ENCODE results near the gene BRAF.
"Not testable (repeated sequence)": the region's sequence is repeated elsewhere in the genome, so short reads cannot be mapped to it uniquely, and the experiment has no call there.

The BRAF gene

DNA sequence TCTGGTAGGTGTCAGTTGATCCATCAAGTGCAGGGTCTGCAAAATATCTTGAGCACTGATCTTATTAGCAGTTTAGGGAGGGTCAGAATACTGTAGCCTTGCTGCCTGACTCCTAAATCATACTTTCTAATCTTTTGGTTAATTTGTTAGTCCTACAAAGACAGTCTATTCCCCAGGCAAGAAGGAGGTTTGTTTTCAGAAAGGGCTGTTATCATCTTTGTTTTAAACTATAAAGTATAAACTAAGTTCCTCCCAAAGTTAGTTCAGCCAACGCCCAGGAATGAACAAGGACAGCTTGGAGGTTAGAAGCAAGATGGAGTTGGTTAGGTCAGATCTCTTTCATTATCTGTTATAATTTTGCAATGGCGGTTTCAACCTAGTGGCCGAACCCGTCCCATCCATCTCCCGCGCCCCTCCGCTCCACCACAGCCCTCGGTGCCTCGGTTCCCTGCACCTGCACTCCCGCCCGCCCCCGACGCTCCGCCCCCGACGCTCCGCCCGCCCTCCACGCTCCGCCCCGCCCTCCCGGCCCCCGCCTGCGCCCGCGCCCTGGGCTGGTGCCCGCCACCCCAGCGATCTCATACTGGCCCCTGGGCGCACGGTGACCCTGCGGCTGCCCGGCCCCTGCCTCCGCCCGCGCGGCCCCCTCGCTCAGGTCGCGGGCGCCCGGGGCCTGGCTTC lies 252.2 kb downstream of the BRAF start, which contains the start of gene ADCK2:
Gene ADCK2 (plus strand): TSS at position 564 of the 681 bp plus-strand sequence. CDS start 386 bp downstream, outside the sequence.
- TF ChIP-seq, protein P1, sequence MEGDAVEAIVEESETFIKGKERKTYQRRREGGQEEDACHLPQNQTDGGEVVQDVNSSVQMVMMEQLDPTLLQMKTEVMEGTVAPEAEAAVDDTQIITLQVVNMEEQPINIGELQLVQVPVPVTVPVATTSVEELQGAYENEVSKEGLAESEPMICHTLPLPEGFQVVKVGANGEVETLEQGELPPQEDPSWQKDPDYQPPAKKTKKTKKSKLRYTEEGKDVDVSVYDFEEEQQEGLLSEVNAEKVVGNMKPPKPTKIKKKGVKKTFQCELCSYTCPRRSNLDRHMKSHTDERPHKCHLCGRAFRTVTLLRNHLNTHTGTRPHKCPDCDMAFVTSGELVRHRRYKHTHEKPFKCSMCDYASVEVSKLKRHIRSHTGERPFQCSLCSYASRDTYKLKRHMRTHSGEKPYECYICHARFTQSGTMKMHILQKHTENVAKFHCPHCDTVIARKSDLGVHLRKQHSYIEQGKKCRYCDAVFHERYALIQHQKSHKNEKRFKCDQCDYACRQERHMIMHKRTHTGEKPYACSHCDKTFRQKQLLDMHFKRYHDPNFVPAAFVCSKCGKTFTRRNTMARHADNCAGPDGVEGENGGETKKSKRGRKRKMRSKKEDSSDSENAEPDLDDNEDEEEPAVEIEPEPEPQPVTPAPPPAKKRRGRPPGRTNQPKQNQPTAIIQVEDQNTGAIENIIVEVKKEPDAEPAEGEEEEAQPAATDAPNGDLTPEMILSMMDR (conservative IDR thresholded peaks at IDR 0.05; ENCODE audit: control insufficient read depth, insufficient read depth, low read depth, low read length), result no peak
- DNase-seq (ENCODE audit: low read depth), result no peak

DNA sequence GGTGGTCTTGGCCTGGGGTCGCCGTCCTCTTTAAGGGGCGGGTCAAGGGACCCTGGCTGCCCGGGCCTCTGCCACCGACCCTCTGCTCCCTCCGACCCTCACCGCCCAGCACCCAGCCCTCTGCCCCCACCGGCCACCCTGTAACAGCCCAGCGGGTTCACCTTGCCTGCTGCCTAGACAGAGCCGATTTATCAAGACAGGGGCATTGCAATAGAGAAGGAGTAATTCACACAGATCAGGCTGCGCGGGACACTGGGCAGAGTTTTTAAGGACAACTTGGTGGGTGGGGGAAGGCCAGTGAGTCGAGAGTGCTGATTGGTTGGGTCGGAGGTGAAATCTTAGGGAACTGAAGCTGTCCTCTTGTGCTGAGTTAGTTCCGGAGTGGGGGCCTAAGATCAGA lies 252.8 kb downstream of the BRAF start:
- DNase-seq (ENCODE audit: low read depth), result no peak
- H3K4me3 ChIP-seq (ENCODE audit: control insufficient read depth, low read depth, low read length), result no peak overlapping the region
- TF ChIP-seq, protein P1 (conservative IDR thresholded peaks at IDR 0.05; ENCODE audit: control insufficient read depth, insufficient read depth, low read depth, low read length), result no peak

More for the DNA sequence above, 252.2 kb downstream of the BRAF start, which contains the start of gene ADCK2:
- peak within 1 kb of the TSS; percentile 61 for H3K4me3 ChIP-seq (ENCODE audit: control insufficient read depth, low read depth, low read length)

DNA sequence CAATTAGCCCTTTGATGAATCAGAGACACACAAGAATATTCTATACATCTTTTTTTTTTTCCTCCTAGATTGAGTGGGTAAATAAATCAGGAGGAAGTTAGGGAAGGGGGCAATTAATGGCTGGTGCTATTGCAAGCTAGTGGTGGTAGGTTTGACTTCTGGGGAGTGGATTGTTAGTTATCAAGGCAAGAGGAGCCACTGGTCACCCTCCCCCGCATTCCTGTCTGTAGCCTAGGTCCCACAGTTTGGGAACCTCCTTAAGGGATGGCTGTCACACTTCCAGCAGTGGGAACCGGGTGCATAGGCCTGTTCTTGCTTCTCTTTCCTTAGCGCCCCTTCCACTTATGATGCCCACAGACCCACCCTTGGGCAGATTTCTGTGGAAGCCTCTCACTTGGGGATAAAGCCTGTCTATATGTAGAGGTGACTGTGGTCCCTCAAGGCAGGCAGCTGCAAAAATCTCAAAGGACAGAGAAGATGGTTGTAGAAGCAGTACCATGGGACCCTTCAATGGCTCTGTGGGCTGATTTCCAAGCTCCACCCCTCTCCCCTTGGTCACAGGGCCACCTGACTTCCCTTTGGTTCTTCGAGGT lies 254.3 kb downstream of the BRAF start:
- TF ChIP-seq, protein P1 (conservative IDR thresholded peaks at IDR 0.05; ENCODE audit: control insufficient read depth, insufficient read depth, low read depth, low read length), result no peak
- DNase-seq (ENCODE audit: low read depth), result no peak
- H3K4me3 ChIP-seq (ENCODE audit: control insufficient read depth, low read depth, low read length), result no peak overlapping the region

DNA sequence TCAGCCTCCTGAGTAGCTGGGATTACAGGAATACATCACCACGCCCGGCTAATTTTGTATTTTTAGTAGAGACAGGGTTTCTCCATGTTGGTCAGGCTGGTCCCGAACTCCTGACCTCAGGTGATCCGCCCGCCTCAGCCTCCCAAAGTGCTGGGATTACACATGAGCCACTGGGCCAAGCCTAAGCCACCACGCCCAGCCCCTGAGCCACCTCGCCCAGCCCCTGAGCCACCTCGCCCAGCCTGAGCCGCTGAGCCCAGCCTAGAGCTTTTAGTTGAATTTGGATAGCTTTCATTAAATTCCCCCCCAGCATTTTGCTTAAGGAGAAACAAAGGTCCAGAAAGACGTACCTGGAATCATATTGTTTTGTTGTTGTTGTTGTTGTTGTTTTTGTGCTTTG lies 254.9 kb downstream of the BRAF start:
- not testable (repeated sequence) for DNase-seq (ENCODE audit: low read depth); H3K4me3 ChIP-seq (ENCODE audit: control insufficient read depth, low read depth, low read length)

DNA sequence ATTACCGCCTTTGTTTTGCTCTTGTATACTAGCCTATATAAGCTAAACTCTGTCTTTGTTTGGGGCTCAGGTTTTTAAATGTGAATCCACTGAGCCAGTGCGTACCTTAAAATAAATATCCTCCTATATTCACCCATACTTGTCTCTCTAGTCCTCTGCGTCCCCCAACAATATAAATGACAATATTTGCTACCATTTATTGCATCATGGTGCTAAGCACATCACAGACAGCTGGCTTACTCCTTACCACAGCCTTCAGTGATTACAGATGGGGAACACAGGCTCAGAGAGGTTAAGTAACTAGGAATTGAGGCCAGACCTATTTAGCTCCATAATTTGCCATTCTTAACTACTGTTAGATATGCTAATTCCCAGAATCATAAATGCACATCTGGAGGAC lies 255.4 kb downstream of the BRAF start:
- TF ChIP-seq, protein P1 (conservative IDR thresholded peaks at IDR 0.05; ENCODE audit: control insufficient read depth, insufficient read depth, low read depth, low read length), result no peak
- DNase-seq (ENCODE audit: low read depth), result no peak
- no peak overlapping the region for H3K4me3 ChIP-seq (ENCODE audit: control insufficient read depth, low read depth, low read length)
